PC-9 (cell line): ENCODE measurements around the gene ERGIC1.

Experiments
- CTCF ChIP-seq: fragments of 200-600 bp; sonication (generic); conservative IDR thresholded peaks from 2 replicates; pipeline ENCODE4 v1.6.1; 2017; ENCODE audit warnings: mixed run types, antibody characterized with exemption, mild to moderate bottlenecking, moderate library complexity
- EZH2 ChIP-seq: fragments of 200-600 bp; sonication (generic); IDR thresholded peaks from 2 replicates; pipeline ENCODE4 v1.8.0; 2017; ENCODE audit warnings: antibody characterized with exemption, low read depth

GRCh38 chr5:172786736-172787462 lies 47.2 kb upstream of the ERGIC1 start:
- TF ChIP-seq CTCF = no peak
- TF ChIP-seq EZH2 = no peak
